GM12891 (cell line): ENCODE results near the gene RPA1.

ENCODE experiments used
- PAX5 ChIP-seq: IDR thresholded peaks from 2 replicates; pipeline ENCODE4 v1.6.1; 2011; ENCODE audit warnings: low read length, moderate library complexity, mild to moderate bottlenecking; ENCODE audit not compliant: insufficient read depth, severe bottlenecking
- POLR2A ChIP-seq: IDR thresholded peaks from 2 replicates; pipeline ENCODE4 v1.6.1; 2011; ENCODE audit warnings: low read depth, low read length, control low read depth
- POLR2AphosphoS5 ChIP-seq: IDR thresholded peaks from 2 replicates; pipeline ENCODE4 v1.6.1; 2011; ENCODE audit warnings: low read depth, low read length, control low read depth
- SPI1 ChIP-seq: IDR thresholded peaks from 2 replicates; pipeline ENCODE4 v1.6.1; 2011; ENCODE audit warnings: low read depth, low read length, control low read depth
- TAF1 ChIP-seq: IDR thresholded peaks from 2 replicates; pipeline ENCODE4 v1.6.1; 2011; ENCODE audit warnings: low read depth, low read length, control low read depth

DNA sequence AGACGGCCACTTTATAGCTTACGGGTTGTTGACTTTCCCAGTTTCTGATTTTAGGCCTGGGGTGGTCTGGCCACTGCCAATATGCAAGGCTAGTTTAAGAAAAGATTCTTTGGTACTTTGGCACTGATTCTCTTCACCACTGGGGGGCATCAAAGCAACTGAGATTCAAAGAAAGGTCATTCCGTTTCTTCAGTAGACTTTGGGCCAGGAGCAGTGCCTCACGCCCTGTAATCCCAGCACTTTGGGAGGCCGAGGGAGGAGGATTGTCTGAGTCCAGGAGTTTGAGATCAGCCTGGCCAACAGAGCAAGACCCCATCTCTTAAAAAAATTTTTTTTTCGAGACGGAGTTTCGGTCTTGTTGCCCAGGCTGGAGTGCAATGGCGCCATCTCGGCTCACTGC, 53.0 kb downstream of the RPA1 start:
- TF ChIP-seq POLR2A (no peak), TAF1 (no peak), POLR2AphosphoS5 (no peak), SPI1 (no peak), PAX5 (no peak)
